Measurements from ENCODE around the gene SEPHS1. TPM values are rescaled to one million over a fixed set of nuclear protein-coding genes. Genes with fewer than 3 reads are reported as not detected.

SEPHS1 gene
- total and polyA plus RNA-seq, 2 experiments from 2014 or later = 45.9 to 52.8 TPM

GRCh38 chr10:13365243-13365642, 17.1 kb upstream of the SEPHS1 start:
- TF ChIP-seq, protein P1, sequence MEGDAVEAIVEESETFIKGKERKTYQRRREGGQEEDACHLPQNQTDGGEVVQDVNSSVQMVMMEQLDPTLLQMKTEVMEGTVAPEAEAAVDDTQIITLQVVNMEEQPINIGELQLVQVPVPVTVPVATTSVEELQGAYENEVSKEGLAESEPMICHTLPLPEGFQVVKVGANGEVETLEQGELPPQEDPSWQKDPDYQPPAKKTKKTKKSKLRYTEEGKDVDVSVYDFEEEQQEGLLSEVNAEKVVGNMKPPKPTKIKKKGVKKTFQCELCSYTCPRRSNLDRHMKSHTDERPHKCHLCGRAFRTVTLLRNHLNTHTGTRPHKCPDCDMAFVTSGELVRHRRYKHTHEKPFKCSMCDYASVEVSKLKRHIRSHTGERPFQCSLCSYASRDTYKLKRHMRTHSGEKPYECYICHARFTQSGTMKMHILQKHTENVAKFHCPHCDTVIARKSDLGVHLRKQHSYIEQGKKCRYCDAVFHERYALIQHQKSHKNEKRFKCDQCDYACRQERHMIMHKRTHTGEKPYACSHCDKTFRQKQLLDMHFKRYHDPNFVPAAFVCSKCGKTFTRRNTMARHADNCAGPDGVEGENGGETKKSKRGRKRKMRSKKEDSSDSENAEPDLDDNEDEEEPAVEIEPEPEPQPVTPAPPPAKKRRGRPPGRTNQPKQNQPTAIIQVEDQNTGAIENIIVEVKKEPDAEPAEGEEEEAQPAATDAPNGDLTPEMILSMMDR (IDR thresholded peaks at IDR 0.05; ENCODE audit: poor library complexity) = no peak
- TF ChIP-seq EZH2phosphoT487 (IDR thresholded peaks at IDR 0.05; ENCODE audit: low read depth, severe bottlenecking, unreplicated experiment) = no peak
- TF ChIP-seq EZH2 (IDR thresholded peaks at IDR 0.05; ENCODE audit: borderline replicate concordance) = no peak
- no peak overlapping the region for H3K27ac ChIP-seq
- no peaks in the 10 kb centered on the region for H4K20me1 ChIP-seq (ENCODE audit: insufficient read depth, poor library complexity, severe bottlenecking)
- DNase-seq (ENCODE audit: low spot score) = no peak
- no peaks in the 10 kb centered on the region for H3K9me3 ChIP-seq (ENCODE audit: low read depth)
- 71% methylated on average over 5 of the region's 5 CpGs for WGBS (ENCODE audit: low lambda C conversion rate, missing lambda C conversion rate)
- no peaks in the 10 kb centered on the region for H3K79me2 ChIP-seq
- no peak overlapping the region for H3K4me3 ChIP-seq
- no peak overlapping the region for H3K4me2 ChIP-seq
- H3K27me3 ChIP-seq = no peaks in the 10 kb centered on the region
- H2AFZ ChIP-seq = no peak overlapping the region
- H3K9me2 ChIP-seq (replicated peaks; ENCODE audit: insufficient read depth) = no peaks in the 10 kb centered on the region
- H3K4me1 ChIP-seq (ENCODE audit: insufficient read depth) = no peaks in the 10 kb centered on the region
- no peaks in the 10 kb centered on the region for H3K36me3 ChIP-seq (replicated peaks; ENCODE audit: insufficient read depth, low read depth)

DNA sequence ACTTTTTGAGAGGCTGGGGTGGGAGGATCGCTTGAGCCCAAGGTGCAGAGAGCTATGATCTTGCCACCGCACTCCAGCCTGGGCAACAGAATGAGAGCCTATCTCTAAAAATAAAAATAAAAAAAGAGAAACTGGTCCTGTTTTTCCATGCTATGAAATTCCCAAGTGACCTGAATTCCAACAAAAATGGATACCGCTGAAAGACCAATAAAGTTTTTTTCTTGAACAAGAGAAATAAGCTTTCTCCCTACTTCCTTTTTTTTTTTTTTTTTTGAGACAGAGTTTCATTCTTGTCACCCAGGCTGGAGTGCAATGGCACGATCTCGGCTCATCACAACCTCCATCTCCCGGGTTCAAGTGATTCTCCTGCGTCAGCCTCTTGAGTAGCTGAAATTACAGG, 12.5 kb upstream of the SEPHS1 start:
- Histone ChIP-seq H4K20me1 (ENCODE audit: insufficient read depth, poor library complexity, severe bottlenecking) (no peaks in the 10 kb centered on the region), H3K4me1 (ENCODE audit: insufficient read depth) (no peaks in the 10 kb centered on the region), H3K4me2 (no peak overlapping the region), H3K79me2 (no peaks in the 10 kb centered on the region), H3K27ac (no peak overlapping the region), H3K9me2 (replicated peaks; ENCODE audit: insufficient read depth) (no peaks in the 10 kb centered on the region), H2AFZ (no peak overlapping the region), H3K4me3 (no peak overlapping the region), H3K36me3 (replicated peaks; ENCODE audit: insufficient read depth, low read depth) (no peaks in the 10 kb centered on the region), H3K9me3 (ENCODE audit: low read depth) (no peaks in the 10 kb centered on the region), H3K27me3 (no peaks in the 10 kb centered on the region)
- no peak for DNase-seq (ENCODE audit: low spot score)
- WGBS (ENCODE audit: low lambda C conversion rate, missing lambda C conversion rate) = 79% methylated on average over 6 of the region's 7 CpGs
- TF ChIP-seq EZH2 (IDR thresholded peaks at IDR 0.05; ENCODE audit: borderline replicate concordance) = no peak

DNA sequence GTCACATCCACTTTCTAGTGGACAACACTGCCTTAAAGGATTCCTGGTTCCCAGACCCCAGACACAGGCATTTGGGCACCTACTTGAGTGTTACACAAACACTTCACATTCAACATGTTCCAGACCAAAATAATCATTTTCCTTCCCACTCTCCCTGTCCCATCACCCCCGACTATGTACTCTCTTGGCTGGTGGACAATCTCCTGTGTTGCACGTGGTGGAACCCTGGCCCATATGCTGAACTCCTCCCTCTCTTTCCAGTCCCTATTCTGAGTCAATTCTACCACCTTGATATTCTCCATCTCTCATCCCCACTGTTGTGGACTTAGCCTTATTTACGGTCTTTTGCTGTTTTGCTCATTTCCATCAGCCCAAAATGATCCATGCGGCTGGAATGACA, 8.3 kb upstream of the SEPHS1 start:
- H4K20me1 ChIP-seq (ENCODE audit: insufficient read depth, poor library complexity, severe bottlenecking) = no peaks in the 10 kb centered on the region
- H3K4me1 ChIP-seq (ENCODE audit: insufficient read depth) = no peaks in the 10 kb centered on the region
- WGBS (ENCODE audit: low lambda C conversion rate, missing lambda C conversion rate) = 78% methylated on average over 4 of the region's 4 CpGs
- H3K4me2 ChIP-seq = no peak overlapping the region
- H3K9me3 ChIP-seq (ENCODE audit: low read depth) = no peaks in the 10 kb centered on the region
- no peaks in the 10 kb centered on the region for H3K9me2 ChIP-seq (replicated peaks; ENCODE audit: insufficient read depth)
- H3K27me3 ChIP-seq = peaks cover 23% of the 10 kb centered on the region
- no peak overlapping the region for H3K27ac ChIP-seq
- H2AFZ ChIP-seq = no peak overlapping the region
- no peaks in the 10 kb centered on the region for H3K79me2 ChIP-seq
- DNase-seq (ENCODE audit: low spot score) = no peak
- no peak for TF ChIP-seq EZH2 (IDR thresholded peaks at IDR 0.05; ENCODE audit: borderline replicate concordance)
- TF ChIP-seq EZH2phosphoT487 (IDR thresholded peaks at IDR 0.05; ENCODE audit: low read depth, severe bottlenecking, unreplicated experiment) = no peak
- TF ChIP-seq, protein P1 (IDR thresholded peaks at IDR 0.05; ENCODE audit: poor library complexity) = no peak
- no peak overlapping the region for H3K4me3 ChIP-seq
- H3K36me3 ChIP-seq (replicated peaks; ENCODE audit: insufficient read depth, low read depth) = no peaks in the 10 kb centered on the region

DNA sequence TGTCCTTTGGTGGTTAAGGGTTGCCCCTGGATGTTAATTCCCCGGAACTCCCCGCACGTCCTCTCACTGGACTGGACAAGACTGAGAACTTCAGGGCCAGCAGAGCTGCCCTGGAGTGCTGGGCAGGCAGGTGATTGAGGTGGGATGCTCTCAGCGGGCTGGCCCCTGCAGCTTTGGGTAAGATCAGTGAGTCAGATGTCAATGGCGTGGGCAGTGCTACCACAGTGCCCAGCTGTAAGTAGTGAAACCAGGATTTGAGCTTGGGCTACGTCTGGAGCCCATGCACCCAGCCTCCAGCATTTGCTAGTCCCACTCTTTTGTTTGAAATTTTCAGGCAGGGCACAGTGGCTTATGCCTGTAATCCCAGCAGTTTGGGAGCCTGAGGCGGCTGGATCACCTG, 6.7 kb upstream of the SEPHS1 start:
- Histone ChIP-seq H3K4me2 (no peak overlapping the region), H2AFZ (no peak overlapping the region), H4K20me1 (ENCODE audit: insufficient read depth, poor library complexity, severe bottlenecking) (no peaks in the 10 kb centered on the region), H3K79me2 (peaks cover 2% of the 10 kb centered on the region), H3K4me1 (ENCODE audit: insufficient read depth) (peaks cover 4% of the 10 kb centered on the region), H3K36me3 (replicated peaks; ENCODE audit: insufficient read depth, low read depth) (no peaks in the 10 kb centered on the region), H3K9me2 (replicated peaks; ENCODE audit: insufficient read depth) (no peaks in the 10 kb centered on the region), H3K27me3 (peaks cover 28% of the 10 kb centered on the region), H3K4me3 (no peak overlapping the region), H3K27ac (no peak overlapping the region), H3K9me3 (ENCODE audit: low read depth) (no peaks in the 10 kb centered on the region)
- no peak for DNase-seq (ENCODE audit: low spot score)
- 90% methylated on average over 7 of the region's 7 CpGs for WGBS (ENCODE audit: low lambda C conversion rate, missing lambda C conversion rate)
- TF ChIP-seq EZH2phosphoT487 (IDR thresholded peaks at IDR 0.05; ENCODE audit: low read depth, severe bottlenecking, unreplicated experiment) (no peak), EZH2 (IDR thresholded peaks at IDR 0.05; ENCODE audit: borderline replicate concordance) (no peak)
- TF ChIP-seq, protein P1 (IDR thresholded peaks at IDR 0.05; ENCODE audit: poor library complexity) = no peak
